Activated T-cell treated with anti-CD3 and anti-CD28 coated beads, Interleukin-2, amount 50 U/mL, for 4 hours (primary cell): ENCODE results near the gene TPRA1. TPM values are rescaled to one million over a fixed set of nuclear protein-coding genes. Genes with fewer than 3 reads are reported as not detected.
"Not testable (repeated sequence)": the region's sequence is repeated elsewhere in the genome, so short reads cannot be mapped to it uniquely, and the experiment has no call there.

Source experiments
- ATAC-seq, 2 donors: fragments of 200-7000 bp; cut with Tn5 transposase; one replicate each; pipeline ENCODE4 v1.10.0; 2021
- DNase-seq: peaks from one replicate; pipeline ENCODE4 v3.0.0-alpha.2; 2020
- H3K27me3 Mint-ChIP-seq: one replicate; pipeline ENCODE4 v1.8.0; 2021; ENCODE audit warnings: low read depth, mixed read lengths
- H3K36me3 Mint-ChIP-seq: one replicate; pipeline ENCODE4 v1.8.0; 2022; ENCODE audit warnings: mixed read lengths; ENCODE audit not compliant: insufficient read depth
- H3K4me1 Mint-ChIP-seq: one replicate; pipeline ENCODE4 v1.8.0; 2021; ENCODE audit warnings: low read depth, mixed read lengths
- H3K4me3 Mint-ChIP-seq: one replicate; pipeline ENCODE4 v1.8.0; 2021; ENCODE audit warnings: mild to moderate bottlenecking, moderate library complexity, mixed read lengths
- H3K9me3 Mint-ChIP-seq: one replicate; pipeline ENCODE4 v1.8.0; 2021; ENCODE audit warnings: mixed read lengths
- total RNA-seq, 3 donors: library from RNA; stranded (reverse); gene quantifications; one replicate each; pipeline ENCODE4 v1.2.1, GENCODE V29; 2021

TPRA1 gene
- total RNA-seq, 3 donors from 2014 or later: 37.8 to 39.2 (median 38.9) TPM

GRCh38 chr3:127607675-127608361, 17.3 kb upstream of the TPRA1 start:
- H3K9me3 Mint-ChIP-seq: no peaks in the 10 kb centered on the region
- ATAC-seq (no peak), DNase-seq (no peak)
- H3K4me1 Mint-ChIP-seq: no peaks in the 10 kb centered on the region
- peaks cover 72% of the 10 kb centered on the region for H3K36me3 Mint-ChIP-seq
- no peak overlapping the region for H3K4me3 Mint-ChIP-seq
- no peaks in the 10 kb centered on the region for H3K27me3 Mint-ChIP-seq

- no peaks in the 10 kb centered on the region for H3K9me3 Mint-ChIP-seq
- ATAC-seq: no peak
- DNase-seq: no peak
- no peaks in the 10 kb centered on the region for H3K4me1 Mint-ChIP-seq
- H3K4me3 Mint-ChIP-seq: no peak overlapping the region
- peaks cover 72% of the 10 kb centered on the region for H3K36me3 Mint-ChIP-seq
- H3K27me3 Mint-ChIP-seq: no peaks in the 10 kb centered on the region
These were observed 16.6 kb upstream of the TPRA1 start for GRCh38 chr3:127606981-127607595.

DNA sequence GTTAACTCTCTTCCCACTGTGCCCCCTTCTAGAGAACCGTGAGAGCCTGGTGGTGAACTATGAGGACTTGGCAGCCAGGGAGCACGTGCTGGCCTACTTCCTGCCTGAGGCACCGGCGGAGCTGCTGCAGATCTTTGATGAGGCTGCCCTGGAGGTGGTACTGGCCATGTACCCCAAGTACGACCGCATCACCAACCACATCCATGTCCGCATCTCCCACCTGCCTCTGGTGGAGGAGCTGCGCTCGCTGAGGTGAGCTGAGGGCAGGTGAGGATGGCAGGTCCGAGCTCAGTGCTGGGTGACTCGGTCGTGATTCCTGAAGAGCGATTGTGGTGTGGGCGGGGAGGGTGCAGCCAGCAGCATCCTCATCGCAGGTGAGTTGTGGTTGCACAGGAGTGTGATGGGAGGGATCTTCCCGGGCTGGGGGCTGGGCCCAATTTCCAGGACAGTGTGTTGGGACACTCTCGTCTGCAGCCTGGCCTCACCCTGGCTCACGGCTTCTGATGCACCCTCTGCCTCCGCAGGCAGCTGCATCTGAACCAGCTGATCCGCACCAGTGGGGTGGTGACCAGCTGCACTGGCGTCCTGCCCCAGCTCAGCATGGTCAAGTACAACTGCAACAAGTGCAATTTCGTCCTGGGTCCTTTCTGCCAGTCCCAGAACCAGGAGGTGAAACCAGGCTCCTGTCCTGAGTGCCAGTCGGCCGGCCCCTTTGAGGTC, 15.7 kb upstream of the TPRA1 start:
- Mint-ChIP-seq H3K9me3 (no peaks in the 10 kb centered on the region), H3K36me3 (peaks cover 74% of the 10 kb centered on the region), H3K27me3 (no peaks in the 10 kb centered on the region), H3K4me3 (no peak overlapping the region), H3K4me1 (no peaks in the 10 kb centered on the region)
- no peak for DNase-seq
- ATAC-seq: no peak

DNA sequence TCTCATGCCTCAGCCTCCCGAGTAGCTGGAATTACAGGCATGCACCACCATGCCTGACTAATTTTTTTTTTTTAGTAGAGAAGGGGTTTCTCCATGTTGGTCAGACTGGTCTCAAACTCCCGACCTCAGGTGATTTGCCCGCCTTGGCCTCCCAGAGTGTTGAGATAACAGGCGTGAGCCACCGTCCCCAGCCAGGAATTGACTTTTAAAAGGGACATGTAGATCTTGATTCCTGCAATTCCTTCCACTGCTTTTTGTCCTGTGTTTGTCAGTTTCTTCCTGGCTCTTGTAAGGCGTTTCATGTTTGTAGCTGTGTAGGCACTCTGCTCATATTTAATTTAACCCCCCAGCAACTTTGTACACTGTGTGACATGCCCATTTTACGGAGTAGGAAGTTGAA, 15.0 kb upstream of the TPRA1 start:
- not testable (repeated sequence) for H3K4me1 Mint-ChIP-seq, ATAC-seq, H3K9me3 Mint-ChIP-seq, H3K4me3 Mint-ChIP-seq, DNase-seq, H3K27me3 Mint-ChIP-seq
- H3K36me3 Mint-ChIP-seq: peaks cover 69% of the 10 kb centered on the region

DNA sequence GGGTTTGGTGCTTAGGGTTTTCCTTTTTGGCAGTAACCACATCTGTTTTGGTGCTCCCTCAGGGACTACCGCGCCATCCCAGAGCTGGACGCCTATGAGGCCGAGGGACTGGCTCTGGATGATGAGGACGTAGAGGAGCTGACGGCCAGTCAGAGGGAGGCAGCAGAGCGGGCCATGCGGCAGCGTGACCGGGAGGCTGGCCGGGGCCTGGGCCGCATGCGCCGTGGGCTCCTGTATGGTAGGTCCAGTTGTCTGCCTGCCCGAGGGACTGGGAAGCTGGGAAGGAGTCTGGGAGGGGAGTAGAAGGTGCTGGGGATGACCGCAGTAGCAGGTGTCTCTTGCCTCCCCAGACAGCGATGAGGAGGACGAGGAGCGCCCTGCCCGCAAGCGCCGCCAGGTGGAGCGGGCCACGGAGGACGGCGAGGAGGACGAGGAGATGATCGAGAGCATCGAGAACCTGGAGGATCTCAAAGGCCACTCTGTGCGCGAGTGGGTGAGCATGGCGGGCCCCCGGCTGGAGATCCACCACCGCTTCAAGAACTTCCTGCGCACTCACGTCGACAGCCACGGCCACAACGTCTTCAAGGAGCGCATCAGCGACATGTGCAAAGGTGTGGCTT, 14.1 kb upstream of the TPRA1 start:
- DNase-seq (no peak), ATAC-seq (no peak)
- Mint-ChIP-seq H3K36me3 (peaks cover 60% of the 10 kb centered on the region), H3K4me1 (peaks cover 2% of the 10 kb centered on the region), H3K27me3 (no peaks in the 10 kb centered on the region), H3K4me3 (no peak overlapping the region), H3K9me3 (no peaks in the 10 kb centered on the region)

- H3K27me3 Mint-ChIP-seq: no peaks in the 10 kb centered on the region
- H3K9me3 Mint-ChIP-seq: no peaks in the 10 kb centered on the region
- H3K4me1 Mint-ChIP-seq: peaks cover 7% of the 10 kb centered on the region
- no peak overlapping the region for H3K4me3 Mint-ChIP-seq
- peaks cover 60% of the 10 kb centered on the region for H3K36me3 Mint-ChIP-seq
- no peak for ATAC-seq
- DNase-seq: no peak
These were observed 13.5 kb upstream of the TPRA1 start for GRCh38 chr3:127604035-127604434.

DNA sequence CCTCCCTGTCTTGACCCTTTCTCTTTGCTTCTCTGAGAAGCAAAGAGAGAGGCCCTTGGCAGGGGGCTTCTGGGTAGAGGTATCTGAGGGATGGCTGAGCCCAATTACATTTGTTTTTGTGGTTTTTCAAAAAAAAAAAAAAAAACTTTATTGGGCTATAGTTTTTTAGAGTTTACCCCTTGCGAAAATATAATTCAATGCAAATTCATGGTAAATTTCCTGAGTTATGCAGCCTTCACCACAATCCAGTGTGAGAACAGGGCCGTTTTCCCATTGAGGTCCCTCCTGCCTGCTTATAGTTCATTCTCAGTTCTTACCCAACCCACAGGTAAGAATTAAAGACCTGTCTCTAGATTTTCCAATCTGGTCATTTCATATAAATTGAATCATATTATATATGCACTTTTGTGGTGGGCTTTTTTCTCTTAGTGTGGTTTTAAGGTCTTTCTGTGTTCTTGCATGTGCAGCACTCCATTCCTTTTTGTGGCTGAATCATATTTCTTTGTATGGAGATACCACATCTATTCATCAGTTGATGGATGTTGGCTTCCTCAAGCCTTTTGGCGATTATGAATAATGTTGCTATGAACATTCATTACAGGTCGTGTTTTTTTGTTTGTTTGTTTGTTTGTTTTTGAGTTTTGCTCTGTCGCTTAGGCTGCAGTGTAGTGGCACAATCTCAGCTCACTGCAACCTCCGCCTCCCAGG, 10.4 kb upstream of the TPRA1 start:
- H3K4me1 Mint-ChIP-seq: peaks cover 11% of the 10 kb centered on the region
- no peaks in the 10 kb centered on the region for H3K27me3 Mint-ChIP-seq
- no peak for ATAC-seq
- no peak for DNase-seq
- H3K9me3 Mint-ChIP-seq: no peaks in the 10 kb centered on the region
- peak overlapping the region; percentile 32 for H3K4me3 Mint-ChIP-seq
- peaks cover 30% of the 10 kb centered on the region for H3K36me3 Mint-ChIP-seq

DNA sequence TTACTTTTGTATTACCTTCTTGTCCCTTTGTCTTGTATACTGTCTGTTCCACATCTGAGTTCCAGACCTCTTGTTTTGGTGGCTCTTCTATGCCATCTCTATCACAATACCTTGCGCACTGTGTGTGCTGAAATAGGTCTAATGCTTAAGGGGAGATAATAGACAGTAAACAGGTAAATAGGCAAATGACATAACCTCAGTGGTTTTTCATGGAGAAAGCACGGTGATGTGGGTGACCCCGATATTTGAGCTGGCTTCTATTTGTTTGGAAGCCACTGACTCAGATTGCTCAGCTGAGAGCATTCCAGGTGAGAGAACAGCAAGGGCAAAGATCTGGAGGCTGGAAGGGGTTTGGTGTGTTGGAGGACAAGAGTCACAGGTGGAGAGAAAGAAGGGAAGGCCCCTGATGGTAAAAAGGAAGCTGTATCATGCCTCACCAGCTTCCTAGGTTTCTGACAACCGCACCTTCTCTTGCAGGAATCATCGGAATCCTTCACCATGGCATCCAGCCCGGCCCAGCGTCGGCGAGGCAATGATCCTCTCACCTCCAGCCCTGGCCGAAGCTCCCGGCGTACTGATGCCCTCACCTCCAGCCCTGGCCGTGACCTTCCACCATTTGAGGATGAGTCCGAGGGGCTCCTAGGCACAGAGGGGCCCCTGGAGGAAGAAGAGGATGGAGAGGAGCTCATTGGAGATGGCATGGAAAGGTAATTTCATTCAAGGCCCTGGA, 8.5 kb upstream of the TPRA1 start:
- peaks cover 17% of the 10 kb centered on the region for H3K36me3 Mint-ChIP-seq

DNA sequence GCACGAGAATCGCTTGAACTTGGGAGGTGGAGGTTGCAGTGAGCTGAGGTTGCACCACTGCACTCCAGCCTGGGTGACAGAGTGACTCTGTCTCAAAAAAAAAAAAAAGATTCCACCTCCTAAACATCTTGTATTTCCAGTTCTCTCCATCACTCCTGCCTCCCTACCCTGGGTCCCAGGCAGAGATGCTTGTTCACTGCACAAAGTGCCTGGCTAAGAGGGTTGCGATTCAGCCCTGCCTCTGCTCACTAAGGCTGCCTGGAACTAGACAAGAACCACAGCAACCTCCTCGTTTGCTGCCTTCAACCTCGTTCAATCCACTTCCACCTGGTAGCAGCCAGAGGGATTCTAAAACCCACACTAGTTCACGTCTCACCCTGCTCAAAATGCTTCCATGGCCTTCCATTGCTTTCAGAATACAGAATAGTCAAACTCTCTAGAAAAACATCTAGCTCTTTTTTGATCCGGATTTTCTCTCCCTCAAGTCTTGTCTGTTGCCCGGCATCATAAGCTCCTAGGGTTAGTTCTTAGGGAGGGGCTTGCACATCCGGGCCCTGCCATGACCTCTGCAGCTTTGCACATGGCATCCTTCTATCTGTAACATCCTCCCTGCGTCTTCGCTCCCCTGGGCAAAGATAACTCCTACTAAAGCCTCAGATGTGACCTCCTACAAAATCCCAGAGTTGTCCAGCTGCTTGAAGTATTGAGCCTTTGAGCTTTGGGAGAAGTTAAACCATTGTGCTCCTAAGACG, 6.7 kb upstream of the TPRA1 start:
- Mint-ChIP-seq H3K4me1 (peaks cover 11% of the 10 kb centered on the region), H3K27me3 (no peaks in the 10 kb centered on the region), H3K4me3 (peak overlapping the region; percentile 89), H3K9me3 (no peaks in the 10 kb centered on the region), H3K36me3 (peaks cover 11% of the 10 kb centered on the region)
- ATAC-seq (no peak), DNase-seq (no peak)

More for the DNA sequence above, 8.5 kb upstream of the TPRA1 start:
- no peak for DNase-seq
- H3K4me1 Mint-ChIP-seq: peaks cover 11% of the 10 kb centered on the region
- ATAC-seq: no peak
- H3K9me3 Mint-ChIP-seq: no peaks in the 10 kb centered on the region
- no peaks in the 10 kb centered on the region for H3K27me3 Mint-ChIP-seq
- peak overlapping the region; percentile 89 for H3K4me3 Mint-ChIP-seq

DNA sequence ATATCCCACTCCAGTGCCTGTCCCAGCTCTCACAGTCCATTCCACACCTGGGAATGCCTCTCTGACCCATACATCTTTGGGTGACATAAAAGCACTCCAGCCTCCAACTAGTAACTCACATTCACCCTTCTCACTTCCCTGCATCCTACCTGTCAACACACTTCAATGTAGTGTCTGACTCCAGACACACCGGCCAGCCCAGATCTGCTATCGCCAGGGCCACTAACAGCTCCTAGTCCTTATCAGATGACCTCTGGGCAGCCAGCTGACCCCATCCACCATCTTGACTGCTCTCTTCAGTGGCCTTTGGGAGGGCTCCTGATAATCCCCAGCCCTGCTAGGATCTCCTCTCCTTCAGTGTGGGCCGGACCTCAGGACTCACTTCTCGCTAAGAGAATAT, 4.8 kb upstream of the TPRA1 start:
- DNase-seq (no peak), ATAC-seq (no peak)
- H3K27me3 Mint-ChIP-seq: no peaks in the 10 kb centered on the region
- H3K36me3 Mint-ChIP-seq: peaks cover 3% of the 10 kb centered on the region
- H3K4me3 Mint-ChIP-seq: no peak overlapping the region
- peaks cover 19% of the 10 kb centered on the region for H3K4me1 Mint-ChIP-seq
- no peaks in the 10 kb centered on the region for H3K9me3 Mint-ChIP-seq

GRCh38 chr3:127593178-127593577, 2.6 kb upstream of the TPRA1 start:
- Mint-ChIP-seq H3K27me3 (no peaks in the 10 kb centered on the region), H3K4me1 (peaks cover 19% of the 10 kb centered on the region), H3K36me3 (no peaks in the 10 kb centered on the region), H3K9me3 (no peaks in the 10 kb centered on the region), H3K4me3 (no peak overlapping the region)
- ATAC-seq (no peak), DNase-seq (no peak)

GRCh38 chr3:127590282-127590592, 296 bp downstream of the TPRA1 start:
- no peaks in the 10 kb centered on the region for H3K36me3 Mint-ChIP-seq
- H3K27me3 Mint-ChIP-seq: no peaks in the 10 kb centered on the region
- no peaks in the 10 kb centered on the region for H3K9me3 Mint-ChIP-seq
- peak; percentile 37 to 39 for ATAC-seq
- peak overlapping the region; percentile 92 for H3K4me3 Mint-ChIP-seq
- H3K4me1 Mint-ChIP-seq: peaks cover 29% of the 10 kb centered on the region
- no peak for DNase-seq

DNA sequence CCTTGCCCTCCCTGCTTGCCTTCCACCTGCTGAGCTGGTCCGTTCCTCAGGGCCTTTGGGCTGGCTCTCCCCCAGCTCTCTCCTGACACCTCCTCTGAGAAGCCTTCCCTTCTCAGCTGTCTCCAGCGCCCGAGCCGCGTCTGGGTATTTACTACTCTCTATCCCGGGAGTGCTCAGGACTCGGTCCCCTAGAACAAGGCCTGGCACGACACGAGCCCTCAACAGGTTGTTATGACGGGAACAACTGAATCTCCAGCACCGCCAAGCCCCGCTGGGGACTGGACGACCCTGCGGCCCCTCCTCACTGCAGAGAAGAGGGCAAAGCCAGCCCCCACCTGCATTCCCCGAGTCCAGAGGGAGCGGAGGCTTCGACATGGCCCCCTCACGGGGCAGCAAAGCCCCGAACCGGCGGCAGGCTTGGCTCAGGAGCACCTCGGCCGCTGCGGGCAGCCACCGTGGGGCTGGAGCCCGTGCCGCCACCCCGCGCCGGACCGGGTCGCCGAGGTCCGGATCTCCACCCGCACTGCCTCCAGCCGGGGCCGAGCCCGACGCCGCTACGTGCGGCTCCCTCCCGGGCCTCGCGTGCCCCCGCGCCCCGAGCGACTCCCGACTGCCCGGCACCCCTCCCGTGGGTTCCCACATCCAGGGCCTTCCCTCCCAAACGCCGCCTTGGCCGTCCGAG, 792 bp downstream of the TPRA1 start:
- peak overlapping the region; percentile 92 for H3K4me3 Mint-ChIP-seq
- no peaks in the 10 kb centered on the region for H3K9me3 Mint-ChIP-seq
- no peaks in the 10 kb centered on the region for H3K27me3 Mint-ChIP-seq
- DNase-seq (no peak), ATAC-seq (no peak)
- H3K4me1 Mint-ChIP-seq: peaks cover 34% of the 10 kb centered on the region
- H3K36me3 Mint-ChIP-seq: no peaks in the 10 kb centered on the region
